Right kidney (tissue), 1 donor: ENCODE data around the gene GOLT1A.

ENCODE experiments used
- DNase-seq: peaks from one replicate; pipeline ENCODE4 v3.0.0-alpha.2; 2016

GOLT1A gene

DNA sequence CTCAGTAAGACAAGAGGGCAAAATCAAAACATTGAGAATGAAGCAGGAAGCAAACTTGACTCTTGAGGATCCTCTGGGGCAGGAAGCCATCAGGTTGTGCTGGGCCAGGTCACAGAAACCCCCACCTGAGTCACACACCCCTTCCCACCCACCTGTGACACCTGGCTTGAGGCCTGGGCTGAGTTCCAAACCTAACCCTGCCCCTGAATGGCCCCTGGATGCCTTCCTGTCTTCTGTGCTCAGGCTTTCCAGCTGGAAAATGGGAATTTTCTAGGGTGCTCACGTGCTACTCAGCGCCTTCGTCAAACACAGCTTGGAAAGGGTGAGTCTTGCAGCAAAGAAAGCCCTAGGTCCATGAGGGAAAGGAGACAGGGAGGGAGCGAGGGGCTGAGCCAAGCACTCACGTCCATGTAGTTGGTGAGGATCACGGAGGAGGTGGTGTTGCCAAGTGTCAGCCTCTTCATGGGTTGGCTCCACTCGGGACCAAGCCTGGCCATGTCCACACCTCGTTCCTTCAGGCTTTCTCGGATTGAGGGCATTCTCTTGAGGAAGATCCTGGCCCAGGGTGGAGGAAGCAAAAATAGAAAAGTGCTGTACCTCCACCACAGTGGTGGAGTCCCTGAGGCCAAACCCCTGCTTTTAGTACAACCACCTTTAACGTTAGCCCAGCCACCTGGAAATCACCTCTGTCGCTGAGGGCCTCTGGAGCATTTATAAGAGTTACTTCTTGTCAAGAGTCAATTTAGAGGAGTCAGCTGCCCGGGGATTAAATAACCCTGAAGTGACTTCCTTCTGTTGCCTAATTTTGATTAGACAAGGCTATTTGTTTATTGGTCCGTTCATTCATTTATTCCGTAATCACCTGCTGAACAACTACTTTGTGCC, 51.9 kb downstream of the GOLT1A start:
- no peak for DNase-seq

GRCh38 chr1:204157962-204158361, 55.8 kb downstream of the GOLT1A start:
- DNase-seq: no peak

DNA sequence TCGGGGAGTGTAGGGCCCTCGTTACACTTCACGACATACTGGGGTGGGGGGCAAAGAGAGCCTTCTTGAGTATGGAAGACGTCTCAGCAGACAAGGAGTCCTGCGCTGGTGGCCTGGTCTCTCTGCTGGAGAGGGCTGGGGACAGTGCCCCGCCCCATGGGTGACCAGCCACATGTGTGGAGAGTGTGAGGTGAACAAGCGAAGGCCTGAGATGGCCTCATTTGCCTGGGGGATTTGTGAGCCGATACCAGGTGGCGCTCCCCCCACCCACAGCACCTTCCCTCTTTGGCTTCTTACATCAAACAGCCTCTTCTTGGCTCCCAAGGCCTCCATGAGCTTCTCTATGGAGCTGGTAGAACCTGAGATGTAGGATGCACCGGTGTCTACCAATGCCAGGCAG, 57.9 kb downstream of the GOLT1A start:
- no peak for DNase-seq

DNA sequence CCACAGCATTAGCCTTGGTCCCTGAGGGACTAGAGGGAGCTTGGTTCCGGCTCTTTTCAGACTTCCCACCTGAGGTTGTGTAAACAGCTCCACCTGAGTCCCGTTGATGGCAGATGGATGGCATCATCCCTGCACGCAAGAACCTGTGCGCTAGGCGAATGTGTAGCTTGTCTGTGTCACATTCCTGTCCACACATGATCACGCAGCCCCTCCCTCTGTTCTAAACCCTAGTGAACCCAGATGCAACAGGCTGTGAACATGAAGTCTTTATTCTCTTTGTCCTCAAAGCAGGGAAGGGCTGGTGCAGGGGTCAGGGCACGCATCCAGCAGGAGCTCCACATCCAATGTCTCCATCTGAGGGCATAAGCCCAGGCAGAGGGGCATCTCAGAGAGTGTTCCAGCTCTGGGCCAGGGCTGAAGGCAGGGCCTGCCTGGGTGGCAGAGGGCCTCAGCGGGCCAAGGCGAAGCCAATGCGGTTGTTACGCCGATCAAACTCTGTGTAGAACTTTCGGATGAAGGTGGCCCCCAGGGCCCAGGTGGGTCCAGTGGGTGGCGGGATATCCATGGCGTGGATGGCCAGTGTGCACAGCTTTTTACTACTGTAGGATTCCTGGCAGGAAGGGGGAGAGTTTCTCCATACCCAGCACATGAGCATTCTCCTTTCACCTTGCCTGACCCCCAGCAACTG, 59.1 kb downstream of the GOLT1A start:
- no peak for DNase-seq

GRCh38 chr1:204153667-204154066, 60.1 kb downstream of the GOLT1A start:
- no peak for DNase-seq

DNA sequence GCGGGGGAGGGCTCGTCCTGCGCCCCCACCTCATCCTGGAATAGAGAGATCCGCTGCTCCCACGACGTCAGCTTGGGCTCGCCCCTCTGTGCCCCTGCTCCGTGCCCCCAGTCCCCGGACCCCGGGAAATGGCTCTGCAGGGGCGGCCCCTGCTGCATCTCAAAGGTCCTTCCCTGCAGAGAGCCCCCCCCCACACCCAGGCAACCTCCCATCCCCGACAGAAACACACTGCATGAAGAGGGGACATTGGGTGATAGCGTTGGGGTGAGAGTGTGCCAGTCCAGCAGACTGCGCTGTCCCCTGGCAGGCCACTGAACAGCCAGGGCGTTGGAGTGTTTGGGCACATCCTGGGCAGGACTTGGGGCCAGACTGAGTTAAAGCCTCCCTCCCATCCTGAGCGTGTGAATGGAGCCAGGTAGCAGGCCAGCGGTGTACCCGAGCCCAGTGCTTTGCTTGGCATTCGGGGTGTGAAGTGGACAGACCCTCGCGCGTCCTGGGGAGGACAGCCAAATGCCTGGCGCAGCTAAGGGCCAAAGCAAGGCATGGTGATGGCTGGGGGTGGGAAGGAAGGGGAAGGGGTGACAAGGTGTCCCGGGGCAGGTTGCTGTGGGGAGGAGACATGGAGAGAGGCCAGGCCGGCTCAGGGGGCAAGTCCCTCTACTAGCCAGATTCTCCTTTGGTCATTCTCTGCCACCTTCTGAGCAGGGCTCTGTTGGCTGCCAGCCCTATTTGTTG, 61.3 kb downstream of the GOLT1A start:
- DNase-seq: peak; percentile 61

DNA sequence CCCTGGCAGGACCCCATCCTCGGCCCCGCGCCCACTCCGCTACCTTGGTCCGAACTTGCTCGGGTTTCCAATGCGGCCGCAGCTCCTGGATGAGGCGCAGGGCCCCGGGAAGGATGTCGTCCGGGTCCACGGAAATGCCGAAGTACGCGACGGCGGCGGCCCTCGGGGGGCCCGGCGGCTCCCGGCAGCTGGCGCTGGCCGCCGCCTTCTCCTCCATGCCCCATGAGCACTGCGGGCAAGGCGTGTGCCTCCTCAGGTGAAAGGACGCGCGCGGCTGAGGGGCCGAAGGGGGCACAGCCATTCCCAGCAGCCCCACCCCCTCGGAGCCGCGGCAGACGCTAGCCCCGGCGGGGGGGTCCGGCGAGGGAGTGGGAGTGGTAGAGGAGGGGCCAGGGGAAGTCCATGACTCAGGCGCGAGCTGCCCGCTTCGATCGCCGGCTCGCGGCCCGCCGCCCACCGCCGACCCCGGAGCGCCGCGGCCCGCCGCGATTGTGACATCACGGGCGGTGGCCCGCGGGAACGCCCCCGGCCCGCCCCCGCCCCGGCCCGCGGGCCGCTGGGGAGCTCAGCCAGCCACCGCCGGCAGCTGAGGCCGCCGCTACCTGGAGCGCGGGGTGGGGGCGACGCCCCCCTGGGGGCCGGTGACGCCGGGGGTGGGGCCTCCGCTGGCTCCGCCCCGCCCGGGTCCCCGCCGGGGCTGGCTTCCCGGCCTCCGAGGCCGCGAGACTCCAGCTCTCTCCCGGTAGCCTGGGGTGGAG, 62.1 kb downstream of the GOLT1A start, which contains the start of gene ETNK2:
TSS of gene ETNK2 (minus strand) at position 493 of the 758 bp plus-strand sequence. CDS start at position 301, 192 bp downstream.
- DNase-seq: peak; percentile 87

DNA sequence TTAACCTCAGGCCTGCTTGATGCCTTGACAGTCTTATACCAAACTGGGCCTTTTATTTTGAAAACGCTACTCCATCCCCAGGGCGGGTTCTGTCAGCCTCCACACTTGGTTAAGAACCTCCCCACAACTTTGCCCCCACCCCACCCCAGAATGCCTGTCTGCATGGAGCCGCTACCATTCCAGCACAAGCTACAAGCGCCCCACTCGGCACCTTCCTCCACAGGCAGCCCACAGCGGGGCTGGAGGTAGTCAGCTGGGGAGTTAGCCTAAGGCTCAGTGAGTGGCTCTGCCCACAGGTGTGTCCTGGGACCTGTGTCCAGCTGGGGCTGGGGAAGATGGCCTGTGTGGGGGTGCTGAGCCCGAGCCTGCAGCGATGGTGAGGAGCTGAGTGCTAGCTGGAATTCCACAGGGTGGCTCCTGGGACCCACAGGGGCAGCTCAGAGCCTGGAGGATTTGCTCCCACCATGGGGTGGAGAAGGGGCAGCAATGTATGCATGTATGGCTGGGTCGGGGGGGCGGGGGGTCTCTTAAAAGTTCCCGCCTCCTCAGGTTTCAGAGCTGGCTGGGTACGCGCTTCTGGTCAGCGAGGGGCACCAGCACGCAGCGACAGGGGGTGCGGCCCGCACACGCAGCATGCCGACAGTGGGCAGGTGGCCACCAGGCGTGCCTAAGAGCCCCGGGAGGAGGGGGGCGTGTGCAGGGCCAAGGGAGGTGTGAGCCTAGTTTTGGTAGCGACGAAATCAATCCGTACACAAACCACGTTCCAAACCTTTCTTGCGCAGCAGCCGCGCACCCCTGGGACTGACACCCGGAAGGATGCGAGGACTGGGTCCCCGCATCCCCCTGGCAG, 62.9 kb downstream of the GOLT1A start:
- DNase-seq: peak; percentile 57

DNA sequence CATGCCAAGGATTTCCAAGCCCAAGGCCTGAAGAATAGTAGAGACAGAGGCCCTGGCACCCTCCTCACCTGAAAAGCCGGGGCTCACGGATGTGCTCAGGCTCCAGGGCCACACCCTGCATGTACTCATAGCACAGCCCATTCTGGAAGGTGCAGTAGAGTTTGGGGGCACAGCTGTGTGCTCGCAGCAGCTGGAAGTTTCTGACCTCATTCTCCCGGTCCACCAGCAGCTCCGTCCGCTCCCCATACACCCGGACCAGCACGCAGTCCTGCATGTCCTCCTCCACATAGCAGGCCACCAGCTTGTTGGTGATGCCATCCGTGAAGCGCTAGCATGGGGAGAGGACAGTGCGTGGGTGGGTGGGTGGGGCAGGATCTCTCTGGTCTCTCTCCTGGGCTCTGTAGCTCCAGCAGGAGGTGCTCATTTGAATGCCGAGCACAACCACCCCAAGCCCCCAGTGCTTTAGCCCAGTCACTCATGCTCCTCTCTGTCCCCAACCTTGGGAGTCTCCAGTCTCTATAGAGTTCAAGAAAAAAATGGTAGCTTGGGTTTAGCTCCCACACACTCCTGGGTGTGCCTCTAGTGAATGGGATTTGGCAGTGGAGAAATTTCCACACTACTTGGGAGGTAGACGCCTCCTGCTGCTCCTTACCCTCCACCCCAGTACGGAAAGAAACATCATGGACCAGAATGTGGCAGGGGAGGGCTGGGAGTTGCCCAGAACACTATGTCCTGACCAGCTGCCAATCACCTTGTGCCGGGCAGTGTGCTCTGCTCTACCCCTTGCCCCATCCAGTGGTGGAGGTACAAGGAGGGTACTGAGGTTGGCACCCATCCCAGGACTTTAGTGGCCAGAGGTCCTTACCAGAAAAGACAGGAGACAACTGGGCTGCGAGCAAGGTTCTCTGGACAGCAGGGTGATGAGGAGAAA, 63.9 kb downstream of the GOLT1A start:
- no peak for DNase-seq

GRCh38 chr1:204149107-204149506, 64.7 kb downstream of the GOLT1A start:
- DNase-seq: no peak
